GM12864 (cell line): Measurements from ENCODE around the gene TMEM178B.

Experiments used
- DNase-seq: peaks from one replicate; pipeline ENCODE4 v3.0.0-alpha.2; 2011; ENCODE audit warnings: low read depth
- H3K4me3 ChIP-seq: 2 replicates; pipeline ENCODE4 v1.5.1; 2011; ENCODE audit warnings: mild to moderate bottlenecking, low read depth, low read length, control low read depth
- TF ChIP-seq, protein P1 (sequence below): IDR thresholded peaks from 2 replicates; pipeline ENCODE4 v1.5.1; 2011; ENCODE audit warnings: low read depth, mild to moderate bottlenecking, moderate library complexity, low read length, control low read depth, inconsistent platforms; ENCODE audit errors: missing control alignments

TMEM178B gene

GRCh38 chr7:141355032-141355431 is 281.2 kb downstream of the TMEM178B start:
- DNase-seq, result no peak
- H3K4me3 ChIP-seq, result no peak overlapping the region
- TF ChIP-seq, protein P1, sequence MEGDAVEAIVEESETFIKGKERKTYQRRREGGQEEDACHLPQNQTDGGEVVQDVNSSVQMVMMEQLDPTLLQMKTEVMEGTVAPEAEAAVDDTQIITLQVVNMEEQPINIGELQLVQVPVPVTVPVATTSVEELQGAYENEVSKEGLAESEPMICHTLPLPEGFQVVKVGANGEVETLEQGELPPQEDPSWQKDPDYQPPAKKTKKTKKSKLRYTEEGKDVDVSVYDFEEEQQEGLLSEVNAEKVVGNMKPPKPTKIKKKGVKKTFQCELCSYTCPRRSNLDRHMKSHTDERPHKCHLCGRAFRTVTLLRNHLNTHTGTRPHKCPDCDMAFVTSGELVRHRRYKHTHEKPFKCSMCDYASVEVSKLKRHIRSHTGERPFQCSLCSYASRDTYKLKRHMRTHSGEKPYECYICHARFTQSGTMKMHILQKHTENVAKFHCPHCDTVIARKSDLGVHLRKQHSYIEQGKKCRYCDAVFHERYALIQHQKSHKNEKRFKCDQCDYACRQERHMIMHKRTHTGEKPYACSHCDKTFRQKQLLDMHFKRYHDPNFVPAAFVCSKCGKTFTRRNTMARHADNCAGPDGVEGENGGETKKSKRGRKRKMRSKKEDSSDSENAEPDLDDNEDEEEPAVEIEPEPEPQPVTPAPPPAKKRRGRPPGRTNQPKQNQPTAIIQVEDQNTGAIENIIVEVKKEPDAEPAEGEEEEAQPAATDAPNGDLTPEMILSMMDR, result no peak

DNA sequence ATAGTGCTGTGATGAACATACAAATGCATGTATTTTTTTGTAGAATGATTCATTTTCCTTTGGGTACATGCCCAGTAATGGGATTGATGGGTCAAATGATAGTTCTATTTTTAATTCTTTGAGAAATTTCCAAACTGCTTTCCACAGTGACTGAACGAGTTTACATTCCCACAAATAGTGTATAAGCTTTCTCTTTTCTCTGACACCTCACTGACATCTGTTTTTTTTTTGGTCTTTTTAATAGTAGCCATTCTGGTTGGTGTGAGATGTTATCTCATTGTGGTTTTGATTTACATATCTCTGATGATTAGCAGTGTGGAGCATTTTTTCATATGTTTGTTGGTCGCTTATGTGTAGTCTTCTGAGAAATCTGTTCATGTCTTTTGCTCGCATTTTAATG is 282.3 kb downstream of the TMEM178B start:
- H3K4me3 ChIP-seq, result no peak overlapping the region
- DNase-seq, result no peak
- TF ChIP-seq, protein P1, result no peak

GRCh38 chr7:141358386-141358785 is 284.5 kb downstream of the TMEM178B start:
- TF ChIP-seq, protein P1, result no peak
- H3K4me3 ChIP-seq, result no peak overlapping the region
- DNase-seq, result no peak

- TF ChIP-seq, protein P1, result no peak
- no peak overlapping the region for H3K4me3 ChIP-seq
- no peak for DNase-seq
Observed at GRCh38 chr7:141359262-141359661, 285.4 kb downstream of the TMEM178B start.

DNA sequence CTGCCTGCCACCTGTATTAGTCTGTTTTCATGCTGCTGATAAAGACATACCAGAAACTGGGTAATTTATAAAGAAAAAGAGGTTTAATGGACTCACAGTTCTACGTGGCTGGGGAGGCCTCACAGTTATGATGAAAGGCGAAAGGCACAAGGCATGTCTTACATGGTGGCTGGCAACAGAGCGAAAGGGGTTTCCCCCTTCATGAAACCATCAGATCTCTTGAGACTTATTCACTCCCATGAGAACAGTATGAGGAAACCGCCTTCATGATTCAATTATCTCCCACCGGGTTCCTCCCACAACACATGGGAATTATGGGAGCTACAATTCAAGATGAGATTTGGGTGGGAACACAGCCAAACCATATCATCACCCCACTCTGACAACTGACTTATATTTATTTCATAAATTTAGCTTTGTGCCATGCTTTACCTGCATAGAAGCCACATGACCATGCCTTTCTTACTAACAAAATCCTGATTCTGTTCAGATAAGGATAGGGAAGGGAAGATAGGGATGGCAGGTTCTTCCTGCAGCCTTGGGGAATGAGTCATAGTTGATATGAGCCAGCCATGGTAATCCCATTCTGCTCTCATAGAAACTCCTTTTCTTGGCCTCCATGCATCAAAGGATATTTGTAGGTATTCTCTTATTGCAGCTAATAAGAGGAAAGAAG is 286.0 kb downstream of the TMEM178B start:
- TF ChIP-seq, protein P1, result no peak
- H3K4me3 ChIP-seq, result no peak overlapping the region
- DNase-seq, result no peak

DNA sequence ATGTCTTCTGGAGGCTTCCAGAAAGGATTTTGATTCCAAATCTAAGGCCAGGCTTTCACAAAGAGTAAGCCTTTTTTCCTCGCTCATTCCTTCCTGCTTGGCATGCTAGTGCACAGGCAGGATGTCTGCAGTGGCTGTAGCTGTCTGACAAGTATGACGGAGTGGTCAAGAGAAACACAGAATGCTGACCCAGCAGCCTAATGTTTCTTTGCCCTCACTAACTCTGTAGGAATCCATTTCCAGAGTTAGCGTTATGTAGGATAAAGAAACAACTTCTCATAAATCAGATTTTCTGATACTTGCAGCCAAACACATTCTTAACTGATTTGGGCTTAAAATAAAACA is 286.5 kb downstream of the TMEM178B start:
- no peak for DNase-seq
- TF ChIP-seq, protein P1, result no peak

DNA sequence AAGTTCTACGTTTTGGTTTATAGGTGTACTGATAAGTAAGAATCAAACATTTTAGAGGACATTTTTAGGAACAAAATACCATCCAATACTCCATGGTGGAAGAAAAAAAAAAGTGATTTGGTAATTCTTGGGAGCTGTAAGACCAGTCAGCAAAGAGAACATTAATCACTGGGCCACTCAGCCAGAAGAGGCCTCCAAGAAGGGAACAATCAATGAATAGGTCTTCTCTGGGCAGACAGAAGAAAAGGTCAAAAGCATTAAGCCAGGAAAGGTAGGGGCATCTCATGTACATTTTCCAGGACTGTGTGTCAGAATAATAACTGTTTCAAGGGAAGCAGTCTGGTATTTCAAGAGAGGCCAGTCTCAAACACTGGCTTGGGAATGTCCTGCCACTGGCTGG is 286.9 kb downstream of the TMEM178B start:
- DNase-seq, result no peak
- H3K4me3 ChIP-seq, result no peak overlapping the region
- TF ChIP-seq, protein P1, result no peak

More for the DNA sequence above, 286.5 kb downstream of the TMEM178B start:
- no peak overlapping the region for H3K4me3 ChIP-seq
